ENCODE results near the gene TNFRSF21.

DNA sequence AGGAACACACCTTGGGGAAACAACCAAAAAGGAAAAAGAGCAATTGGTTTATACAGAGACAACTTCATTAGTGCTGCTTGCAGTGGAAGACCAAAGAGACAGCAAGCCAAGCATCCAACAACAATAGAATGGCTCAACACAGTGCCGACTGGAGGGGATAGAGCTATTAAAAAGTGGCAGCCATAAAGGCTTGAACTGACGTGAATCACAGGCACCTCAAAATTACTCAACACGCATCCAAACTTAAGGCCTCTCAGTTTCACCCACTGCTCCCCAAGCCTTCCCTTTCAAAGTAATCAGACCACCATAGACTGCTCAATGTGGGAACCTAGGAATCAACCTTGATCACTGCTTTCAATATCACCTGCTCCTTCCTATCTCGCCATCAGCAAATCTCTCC lies 9.7 kb downstream of the TNFRSF21 start:
- TF ChIP-seq POLR2A (IDR thresholded peaks at IDR 0.05) (no peak), CTCF (IDR thresholded peaks at IDR 0.05) (no peak)

Data from body of pancreas (tissue), 4 donors.